Keratinocyte (primary cell): ENCODE measurements around the gene ACKR3. TPM values are rescaled to one million over a fixed set of nuclear protein-coding genes. Genes with fewer than 3 reads are reported as not detected.

Experiments used
- DNase-seq: peaks from one replicate; pipeline ENCODE4 v3.0.0-alpha.2; 2011; ENCODE audit warnings: low read depth, missing footprints, low spot score
- FAIRE-seq: peaks from 2 replicates; lab custom pipeline; 2011; peaks lifted over from hg19 to GRCh38; lab: Jason Lieb, UNC
- H2AFZ ChIP-seq: 2 replicates; pipeline ENCODE4 v1.6.0; 2012; ENCODE audit warnings: low read length, control low read depth, inconsistent platforms; ENCODE audit not compliant: control insufficient read depth
- H3K27ac ChIP-seq: 2 replicates; pipeline ENCODE4 v1.5.1; 2011; ENCODE audit warnings: low read length; ENCODE audit not compliant: control insufficient read depth, insufficient read depth
- H3K27me3 ChIP-seq: 3 replicates; pipeline ENCODE4 v1.6.0; 2011; ENCODE audit warnings: low read length; ENCODE audit not compliant: control insufficient read depth, insufficient read depth; ENCODE audit errors: extremely low read depth
- H3K36me3 ChIP-seq, 2 experiments: 2 replicates in 1 of 2; 3 replicates in 1 of 2; pipeline ENCODE4 v1.5.1; 2011; ENCODE audit warnings: low read length in 2 of 2, mild to moderate bottlenecking in 1 of 2; ENCODE audit not compliant: control insufficient read depth in 2 of 2, insufficient read depth in 2 of 2; ENCODE audit errors: extremely low read depth in 1 of 2
- H3K4me1 ChIP-seq: 3 replicates; pipeline ENCODE4 v1.5.1; 2011; ENCODE audit warnings: low read length; ENCODE audit not compliant: control insufficient read depth, insufficient read depth; ENCODE audit errors: extremely low read depth
- H3K4me2 ChIP-seq: 3 replicates; pipeline ENCODE4 v1.6.0; 2011; ENCODE audit warnings: low read depth, low read length; ENCODE audit not compliant: control insufficient read depth, insufficient read depth; ENCODE audit errors: extremely low read depth
- H3K4me3 ChIP-seq, 3 experiments: fragments of 200-600 bp in 1 of 3; sonication (generic) in 1 of 3; 2 replicates in 2 of 3; 3 replicates in 1 of 3; pipeline ENCODE4 v1.5.1; 2011 to 2016; ENCODE audit warnings: low read length in 3 of 3, mild to moderate bottlenecking in 3 of 3, control low read depth in 2 of 3, inconsistent platforms in 1 of 3, low read depth in 1 of 3, mixed read lengths in 1 of 3, mixed run types in 1 of 3, moderate library complexity in 1 of 3; ENCODE audit not compliant: control insufficient read depth in 2 of 3, insufficient read depth in 2 of 3; ENCODE audit errors: extremely low read depth in 1 of 3
- H3K79me2 ChIP-seq: 2 replicates; pipeline ENCODE4 v1.6.0; 2012; ENCODE audit warnings: low read length; ENCODE audit not compliant: control insufficient read depth, insufficient read depth
- H3K9ac ChIP-seq: 3 replicates; pipeline ENCODE4 v1.6.0; 2011; ENCODE audit warnings: low read length; ENCODE audit not compliant: control insufficient read depth, insufficient read depth; ENCODE audit errors: extremely low read depth
- H3K9me1 ChIP-seq: 3 replicates; pipeline ENCODE4 v1.6.0; 2011; ENCODE audit warnings: low read length; ENCODE audit not compliant: control insufficient read depth, insufficient read depth; ENCODE audit errors: extremely low read depth
- H3K9me3 ChIP-seq: 2 replicates; pipeline ENCODE4 v1.5.1; 2012; ENCODE audit warnings: low read depth, low read length; ENCODE audit not compliant: control insufficient read depth
- H4K20me1 ChIP-seq: 3 replicates; pipeline ENCODE4 v1.6.0; 2011; ENCODE audit warnings: low read length; ENCODE audit not compliant: control insufficient read depth, insufficient read depth; ENCODE audit errors: extremely low read depth
- EZH2 ChIP-seq: IDR thresholded peaks from one replicate; pipeline ENCODE4 v1.6.1; 2012; ENCODE audit warnings: inconsistent platforms, mild to moderate bottlenecking, low read length, moderate library complexity
- dilution Hi-C: fragments of 300-500 bp; cut with MboI; formaldehyde crosslinking; loops from one replicate; pipeline ENCODE4 v1.7.0; 2020; ENCODE audit warnings: low sequenced_read_pairs; ENCODE audit not compliant: extremely low pct_ligation_motif_present
- polyA plus RNA-seq, 5 experiments: library from polyadenylated mRNA; depleted of rRNA in 3 of 5; stranded (reverse) in 3 of 5; stranded (forward) in 1 of 5; unstranded in 1 of 5; fragments of >200 nt; gene quantifications; 1 replicate in 1 of 5; 2 replicates in 3 of 5; 3 replicates in 1 of 5; pipeline versions ENCODE4 v1.2.1 to v1.2.3, GENCODE V29; 2011 to 2012; ENCODE audit warnings: missing spikeins in 2 of 5, low read depth in 1 of 5, low replicate concordance in 1 of 5
- TF ChIP-seq, protein P1 (sequence below), 3 experiments: IDR thresholded peaks in 1 of 3; conservative IDR thresholded peaks in 1 of 3; optimal IDR thresholded peaks in 1 of 3; 2 replicates in 2 of 3; 3 replicates in 1 of 3; pipeline versions ENCODE3 to v1.5.1; 2011; ENCODE audit warnings: low read length in 3 of 3, mild to moderate bottlenecking in 3 of 3, moderate library complexity in 2 of 3, control low read depth in 1 of 3, inconsistent platforms in 1 of 3; ENCODE audit not compliant: insufficient read depth in 2 of 3; ENCODE audit errors: extremely low read depth in 1 of 3

Gene ACKR3
- polyA plus RNA-seq, 1 donor (not counting 4 experiments of a cell fraction or from before 2014, with no cell fraction given), result 29.4 TPM

DNA sequence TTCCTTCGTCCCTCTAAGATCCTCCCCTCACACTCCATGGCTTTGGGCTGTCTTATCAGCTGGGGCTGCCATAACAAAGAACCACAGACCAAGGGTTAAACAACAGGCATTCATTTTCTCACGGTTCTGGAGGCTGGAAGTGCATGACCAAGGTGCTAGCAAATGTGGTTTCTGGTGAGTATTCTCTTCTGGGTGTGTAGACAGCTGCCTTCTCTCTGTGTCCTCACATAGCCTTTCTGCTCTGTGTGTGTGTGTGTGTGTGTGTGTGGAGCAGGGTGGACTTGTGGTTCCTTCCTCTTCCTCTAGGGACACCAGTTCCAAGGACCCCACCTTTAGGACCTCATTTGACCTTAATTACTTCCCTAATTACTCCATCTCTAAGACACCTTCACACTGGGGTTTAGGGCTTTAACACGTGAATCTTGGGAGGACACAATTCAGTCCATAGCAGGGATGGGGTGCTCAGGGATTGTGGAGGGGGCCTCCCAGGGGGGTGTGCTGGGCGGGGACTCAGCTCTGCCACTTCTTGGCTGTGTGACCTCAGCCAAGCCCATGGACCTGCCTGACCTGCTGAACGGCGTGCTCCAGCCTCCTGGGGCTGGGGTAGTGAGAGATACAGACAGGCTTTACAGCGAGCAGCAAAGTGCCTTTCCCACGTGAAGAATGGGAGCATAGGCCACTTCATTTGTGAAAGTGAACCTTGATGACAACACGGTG is 38.0 kb downstream of the ACKR3 start:
- Histone ChIP-seq H3K36me3 (no peaks in the 10 kb centered on the region), H3K4me3 (no peak overlapping the region), H3K9me1 (no peaks in the 10 kb centered on the region), H4K20me1 (no peaks in the 10 kb centered on the region), H3K9ac (no peak overlapping the region), H2AFZ (no peak overlapping the region), H3K4me1 (peaks cover 3% of the 10 kb centered on the region), H3K9me3 (no peaks in the 10 kb centered on the region), H3K4me2 (no peak overlapping the region), H3K27me3 (peaks cover 13% of the 10 kb centered on the region), H3K27ac (no peak overlapping the region), H3K79me2 (no peaks in the 10 kb centered on the region)
- dilution Hi-C loops, result no loop called here
- FAIRE-seq (no peak), DNase-seq (no peak)
- TF ChIP-seq, protein P1, sequence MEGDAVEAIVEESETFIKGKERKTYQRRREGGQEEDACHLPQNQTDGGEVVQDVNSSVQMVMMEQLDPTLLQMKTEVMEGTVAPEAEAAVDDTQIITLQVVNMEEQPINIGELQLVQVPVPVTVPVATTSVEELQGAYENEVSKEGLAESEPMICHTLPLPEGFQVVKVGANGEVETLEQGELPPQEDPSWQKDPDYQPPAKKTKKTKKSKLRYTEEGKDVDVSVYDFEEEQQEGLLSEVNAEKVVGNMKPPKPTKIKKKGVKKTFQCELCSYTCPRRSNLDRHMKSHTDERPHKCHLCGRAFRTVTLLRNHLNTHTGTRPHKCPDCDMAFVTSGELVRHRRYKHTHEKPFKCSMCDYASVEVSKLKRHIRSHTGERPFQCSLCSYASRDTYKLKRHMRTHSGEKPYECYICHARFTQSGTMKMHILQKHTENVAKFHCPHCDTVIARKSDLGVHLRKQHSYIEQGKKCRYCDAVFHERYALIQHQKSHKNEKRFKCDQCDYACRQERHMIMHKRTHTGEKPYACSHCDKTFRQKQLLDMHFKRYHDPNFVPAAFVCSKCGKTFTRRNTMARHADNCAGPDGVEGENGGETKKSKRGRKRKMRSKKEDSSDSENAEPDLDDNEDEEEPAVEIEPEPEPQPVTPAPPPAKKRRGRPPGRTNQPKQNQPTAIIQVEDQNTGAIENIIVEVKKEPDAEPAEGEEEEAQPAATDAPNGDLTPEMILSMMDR (optimal IDR thresholded peaks at IDR 0.05 in 1 of 3, IDR thresholded peaks at IDR 0.05 in 1 of 3, conservative IDR thresholded peaks at IDR 0.05 in 1 of 3; ENCODE audit: extremely low read depth in 1 of 3, insufficient read depth in 2 of 3, low read length in 3 of 3), result peak in 1 of 3 experiments; percentile 26
- no peak for TF ChIP-seq EZH2

DNA sequence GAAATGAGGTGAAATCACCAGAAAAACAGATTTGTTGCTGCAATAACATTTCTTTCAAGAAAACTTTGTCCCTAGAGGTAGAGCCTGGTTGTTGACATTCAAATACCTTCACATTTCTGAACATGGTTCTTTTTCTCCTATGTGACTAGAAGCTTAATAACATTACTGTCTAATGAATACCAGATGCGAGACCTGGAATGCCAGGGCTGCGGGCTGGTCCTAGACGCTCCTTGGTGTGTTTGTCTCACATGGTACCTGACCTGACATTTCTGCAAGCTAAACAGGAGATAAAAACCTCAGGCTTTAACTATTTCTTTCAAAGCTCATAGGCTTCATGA is 38.5 kb downstream of the ACKR3 start:
- Histone ChIP-seq H3K79me2 (no peaks in the 10 kb centered on the region), H3K9me1 (no peaks in the 10 kb centered on the region), H3K9me3 (no peaks in the 10 kb centered on the region), H2AFZ (no peak overlapping the region), H3K36me3 (no peaks in the 10 kb centered on the region), H3K4me2 (no peak overlapping the region), H3K27ac (no peak overlapping the region), H3K4me1 (peaks cover 3% of the 10 kb centered on the region), H4K20me1 (no peaks in the 10 kb centered on the region), H3K4me3 (no peak overlapping the region), H3K27me3 (peaks cover 13% of the 10 kb centered on the region), H3K9ac (no peak overlapping the region)
- TF ChIP-seq, protein P1 (optimal IDR thresholded peaks at IDR 0.05 in 1 of 3, IDR thresholded peaks at IDR 0.05 in 1 of 3, conservative IDR thresholded peaks at IDR 0.05 in 1 of 3; ENCODE audit: extremely low read depth in 1 of 3, insufficient read depth in 2 of 3, low read length in 3 of 3), result no peak
- TF ChIP-seq EZH2, result no peak
- FAIRE-seq, result no peak
- dilution Hi-C loops, result no loop called here
- no peak for DNase-seq
